Lower leg skin (tissue), 4 donors: Measurements from ENCODE around the gene SLC13A3. TPM values are rescaled to one million over a fixed set of nuclear protein-coding genes. Genes with fewer than 3 reads are reported as not detected.

ENCODE experiments used
- DNase-seq, 2 donors: peaks; one replicate each; pipeline ENCODE4 v3.0.0-alpha.2; 2019; ENCODE audit warnings: low spot score in 2 of 2
- H3K4me3 ChIP-seq: fragments of 200-600 bp; sonication (generic); 2 replicates; pipeline ENCODE4 v1.5.1; 2017; ENCODE audit warnings: mild to moderate bottlenecking, low read depth; ENCODE audit not compliant: poor library complexity, severe bottlenecking
- CTCF ChIP-seq, 3 donors: fragments of 450-650 bp; IDR thresholded peaks; one replicate each; pipeline ENCODE4 v1.5.1; 2016; ENCODE audit warnings: antibody characterized with exemption in 3 of 3, mild to moderate bottlenecking in 3 of 3, moderate library complexity in 2 of 3
- POLR2A ChIP-seq, 2 donors: fragments of 450-650 bp; IDR thresholded peaks; one replicate each; pipeline ENCODE4 v1.6.1; 2016 to 2017; ENCODE audit warnings: antibody characterized with exemption in 2 of 2, mild to moderate bottlenecking in 1 of 2, moderate library complexity in 1 of 2
- WGBS, 2 donors: methylation state at CpG; one replicate each; pipeline ENCODE4 v1.1.5; 2018; 5-methylcytosine and 5-hydroxymethylcytosine counted together
- intact Hi-C: fragments of 100-400 bp; cut with DNase I; formaldehyde crosslinking; loops from one replicate; pipeline ENCODE4 v1.15.0; 2023; ENCODE audit warnings: low total_unique reads
- total RNA-seq, 4 donors: library from RNA; depleted of rRNA; stranded (reverse); fragments of >200 nt; gene quantifications; one replicate each; pipeline ENCODE4 v1.1.0, GENCODE V29; 2016

SLC13A3 gene
- total RNA-seq, 4 donors from 2014 or later = 1.4 to 3.3 (median 1.8) TPM

GRCh38 chr20:46580613-46581205, 70.5 kb downstream of the SLC13A3 start:
- intact Hi-C loops = no loop called here
- H3K4me3 ChIP-seq = no peak overlapping the region
- 78 to 88% methylated on average over 2 of the region's 2 CpGs for WGBS, 2 donors
- DNase-seq = peak in 1 of 2 donors; percentile 7
- no peak for TF ChIP-seq CTCF (IDR thresholded peaks at IDR 0.05)
- TF ChIP-seq POLR2A (IDR thresholded peaks at IDR 0.05) = no peak

GRCh38 chr20:46578745-46579144, 72.5 kb downstream of the SLC13A3 start:
- no peak overlapping the region for H3K4me3 ChIP-seq
- no peak for TF ChIP-seq POLR2A (IDR thresholded peaks at IDR 0.05)
- TF ChIP-seq CTCF (IDR thresholded peaks at IDR 0.05) = no peak
- 85% methylated on average over 7 of the region's 7 CpGs for WGBS, 2 donors
- intact Hi-C loops = no loop called here
- DNase-seq = peak in 1 of 2 donors; percentile 26

GRCh38 chr20:46576774-46577395, 74.4 kb downstream of the SLC13A3 start:
- no peak for TF ChIP-seq CTCF (IDR thresholded peaks at IDR 0.05)
- no peak for TF ChIP-seq POLR2A (IDR thresholded peaks at IDR 0.05)
- intact Hi-C loops = no loop called here
- H3K4me3 ChIP-seq = no peak overlapping the region
- WGBS, 2 donors = 78% methylated on average over 6 of the region's 6 CpGs
- peak in 1 of 2 donors; percentile 52 for DNase-seq

- H3K4me3 ChIP-seq = no peak overlapping the region
- intact Hi-C loops = no loop called here
- TF ChIP-seq POLR2A (IDR thresholded peaks at IDR 0.05) = no peak
- no peak for TF ChIP-seq CTCF (IDR thresholded peaks at IDR 0.05)
- DNase-seq = peak in 1 of 2 donors; percentile 25
- WGBS, 2 donors = 56 to 57% methylated on average over 9 of the region's 9 CpGs
These were observed 75.3 kb downstream of the SLC13A3 start for GRCh38 chr20:46575937-46576461.

GRCh38 chr20:46575394-46575793, 75.9 kb downstream of the SLC13A3 start:
- no peak overlapping the region for H3K4me3 ChIP-seq
- peak in 1 of 2 donors; percentile 82 for DNase-seq
- intact Hi-C loops = no loop called here
- 53 to 56% methylated on average over 4 to 5 of the region's 5 CpGs for WGBS, 2 donors
- no peak for TF ChIP-seq CTCF (IDR thresholded peaks at IDR 0.05)
- no peak for TF ChIP-seq POLR2A (IDR thresholded peaks at IDR 0.05)
